ENCODE data around the gene TMEM150A. TPM values are rescaled to one million over a fixed set of nuclear protein-coding genes. Genes with fewer than 3 reads are reported as not detected.

The TMEM150A gene
- total and polyA plus RNA-seq, 2 donors (not counting 3 experiments of a cell fraction or from before 2014, with no cell fraction given) = 17.7 to 35.7 TPM

GRCh38 chr2:85589181-85589580 is 13.3 kb downstream of the TMEM150A start:
- peaks cover 62% of the 10 kb centered on the region for H3K4me1 ChIP-seq (ENCODE audit: control insufficient read depth, extremely low read depth, insufficient read depth, low read length)

More at GRCh38 chr2:85589181-85589580, 13.3 kb downstream of the TMEM150A start:
- ChIA-PET POLR2A (no interaction called here), CTCF (no interaction called here)
- Histone ChIP-seq H4K20me1 (replicated peaks; ENCODE audit: control insufficient read depth, extremely low read depth, insufficient read depth, low read length) (no peaks in the 10 kb centered on the region), H3K27ac (ENCODE audit: insufficient read depth, low read depth, low read length) (peak overlapping the region; percentile 94), H3K9ac (replicated peaks; ENCODE audit: extremely low read depth, insufficient read depth, low read length) (no peak overlapping the region), H3K27me3 (ENCODE audit: control insufficient read depth in 2 of 2, insufficient read depth in 2 of 2, low read length in 2 of 2) (no peaks in the 10 kb centered on the region), H3K4me2 (ENCODE audit: insufficient read depth, low read length) (peak overlapping the region; percentile 22), H2AFZ (ENCODE audit: low read depth, low read length) (no peak overlapping the region), H3K4me3 (replicated peaks in 1 of 3; ENCODE audit: insufficient read depth in 1 of 3, low read depth in 1 of 3, low read length in 3 of 3) (no peak overlapping the region), H3K36me3 (ENCODE audit: control insufficient read depth in 2 of 2, extremely low read depth in 1 of 2, insufficient read depth in 2 of 2, low read length in 2 of 2) (peaks cover 0 to 10% of the 10 kb centered on the region in 2 experiments), H3K9me1 (replicated peaks; ENCODE audit: control insufficient read depth, extremely low read depth, insufficient read depth, low read length) (no peaks in the 10 kb centered on the region), H3K9me3 (replicated peaks; ENCODE audit: control insufficient read depth, insufficient read depth, low read length) (no peaks in the 10 kb centered on the region), H3K79me2 (ENCODE audit: control insufficient read depth, insufficient read depth, low read length) (peaks cover 28% of the 10 kb centered on the region)
- BruUV-seq (replicated peaks) = no TSS peak
- intact Hi-C loops (cut with micrococcal nuclease) = no loop called here
- TF ChIP-seq POLR2A (IDR thresholded peaks at IDR 0.05; ENCODE audit: low read depth, low read length) (no peak), CTCF (IDR thresholded peaks at IDR 0.05; ENCODE audit: extremely low read depth in 1 of 2, insufficient read depth in 1 of 2, low read depth in 1 of 2, low read length in 2 of 2) (no peak), JUN (IDR thresholded peaks at IDR 0.05; ENCODE audit: borderline replicate concordance, insufficient read depth, insufficient read length, low read depth) (no peak), EZH2 (IDR thresholded peaks at IDR 0.05; ENCODE audit: borderline replicate concordance, low read depth, low read length, severe bottlenecking) (no peak), FOS (IDR thresholded peaks at IDR 0.05; ENCODE audit: borderline replicate concordance, insufficient read depth, low read length) (no peak), GATA2 (IDR thresholded peaks at IDR 0.05; ENCODE audit: insufficient read depth, insufficient read length, low read depth, low read length) (no peak), MAX (IDR thresholded peaks at IDR 0.05; ENCODE audit: insufficient read depth, insufficient read length) (no peak), MYC (IDR thresholded peaks at IDR 0.05; ENCODE audit: low read depth, low read length) (no peak), POLR2AphosphoS5 (IDR thresholded peaks at IDR 0.05; ENCODE audit: insufficient read depth, low read depth, low read length) (no peak)
- dilution Hi-C loops (cut with MboI; ENCODE audit: extremely low pct_ligation_motif_present, low sequenced_read_pairs) = no loop called here
- DNase-seq (ENCODE audit: low read depth, low spot score) (no peak), FAIRE-seq (no peak)

Measured in endothelial cell of umbilical vein (primary cell).